HUES6 (cell line): Measurements from ENCODE around the gene SLC17A2.
"Not testable (repeated sequence)": the region's sequence is repeated elsewhere in the genome, so short reads cannot be mapped to it uniquely, and the experiment has no call there.

Experiments used
- H3K27ac ChIP-seq: 2 replicates; pipeline ENCODE4 v1.7.0; 2013; ENCODE audit warnings: low read depth, mild to moderate bottlenecking, low read length, inconsistent platforms
- H3K27me3 ChIP-seq: 2 replicates; pipeline ENCODE4 v1.6.1; 2013; ENCODE audit warnings: low read length; ENCODE audit not compliant: control insufficient read depth, insufficient read depth
- H3K36me3 ChIP-seq: 2 replicates; pipeline ENCODE4 v1.6.1; 2013; ENCODE audit warnings: low read length; ENCODE audit not compliant: control insufficient read depth, insufficient read depth
- H3K4me1 ChIP-seq: 2 replicates; pipeline ENCODE4 v1.6.1; 2013; ENCODE audit warnings: low read length; ENCODE audit not compliant: control insufficient read depth, insufficient read depth
- H3K4me3 ChIP-seq: 2 replicates; pipeline ENCODE4 v1.5.1; 2013; ENCODE audit warnings: low read depth, low read length
- H3K9ac ChIP-seq: one replicate; pipeline ENCODE4 v1.6.1; 2013; ENCODE audit warnings: mild to moderate bottlenecking, low read length
- H3K9me3 ChIP-seq: 2 replicates; pipeline ENCODE4 v1.6.1; 2013; ENCODE audit warnings: low read depth, low read length; ENCODE audit not compliant: control insufficient read depth, insufficient read depth

The SLC17A2 gene

DNA sequence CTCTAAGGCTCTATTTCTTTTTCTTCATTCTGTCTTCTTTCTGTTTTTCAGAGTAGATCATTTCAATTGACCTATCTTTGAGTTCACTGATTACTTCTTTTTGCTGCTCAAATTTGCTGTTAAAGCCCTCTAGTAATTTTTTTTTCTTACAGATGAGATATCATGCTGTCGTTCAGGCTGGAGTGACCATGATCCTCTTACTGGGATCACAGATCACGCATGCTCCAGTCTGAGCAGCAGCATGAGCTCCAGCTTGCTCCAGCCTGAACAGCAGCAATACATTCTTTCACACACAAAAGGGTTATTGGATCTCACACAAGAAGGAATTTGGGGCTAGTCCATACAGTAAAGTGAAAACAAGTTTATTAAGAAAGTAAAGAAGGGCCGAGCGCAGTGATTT is 19.8 kb upstream of the SLC17A2 start:
- Histone ChIP-seq H3K27ac (no peak overlapping the region), H3K36me3 (no peaks in the 10 kb centered on the region), H3K27me3 (no peaks in the 10 kb centered on the region), H3K9me3 (peaks cover 12% of the 10 kb centered on the region), H3K9ac (no peak overlapping the region), H3K4me3 (no peak overlapping the region), H3K4me1 (no peaks in the 10 kb centered on the region)

DNA sequence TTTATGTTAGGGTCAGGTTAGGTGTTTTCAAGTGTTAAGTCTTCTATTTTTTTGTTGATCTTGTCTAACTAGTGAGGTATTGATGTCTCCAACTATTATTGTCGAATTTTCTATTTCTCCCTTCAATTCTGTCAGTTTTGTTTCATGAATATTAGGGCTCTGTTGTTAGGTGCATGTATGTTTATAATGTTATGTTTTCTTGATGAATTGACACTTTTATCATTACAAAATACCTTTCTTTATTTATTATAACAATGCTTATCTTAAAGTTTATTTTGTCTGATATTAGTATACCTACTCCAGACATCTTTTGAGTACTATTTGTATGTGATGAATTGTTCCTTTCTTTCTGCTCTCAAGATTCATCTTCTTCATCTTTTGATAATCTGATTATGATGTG is 19.2 kb upstream of the SLC17A2 start:
- Histone ChIP-seq H3K27ac (no peak overlapping the region), H3K9ac (no peak overlapping the region), H3K9me3 (peaks cover 16% of the 10 kb centered on the region), H3K27me3 (no peaks in the 10 kb centered on the region), H3K36me3 (no peaks in the 10 kb centered on the region), H3K4me3 (no peak overlapping the region), H3K4me1 (no peaks in the 10 kb centered on the region)

- H3K36me3 ChIP-seq, H3K9ac ChIP-seq, H3K27ac ChIP-seq, H3K27me3 ChIP-seq, H3K4me1 ChIP-seq, H3K4me3 ChIP-seq: not testable (repeated sequence)
- peaks cover 16% of the 10 kb centered on the region for H3K9me3 ChIP-seq
These were observed 17.0 kb upstream of the SLC17A2 start for GRCh38 chr6:25947492-25947891.

DNA sequence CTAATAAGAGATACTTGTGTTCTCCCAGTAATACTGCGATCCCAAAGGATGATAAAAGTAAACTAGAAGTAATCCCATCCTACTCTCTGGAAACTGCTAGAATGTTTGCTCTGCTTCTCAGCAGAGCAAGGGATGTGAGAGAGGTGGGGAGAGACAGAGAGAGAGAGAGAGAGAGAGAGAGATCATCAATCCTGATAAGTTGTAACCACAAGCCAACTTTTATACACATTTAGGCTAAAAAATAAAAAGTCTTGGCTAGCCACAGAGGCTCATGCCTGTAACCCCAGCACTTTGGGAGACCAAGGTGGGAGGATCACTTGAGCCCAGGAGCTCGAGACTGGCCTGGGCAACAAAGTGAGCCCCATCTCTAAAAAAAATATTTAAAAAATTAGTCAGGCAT is 16.1 kb upstream of the SLC17A2 start:
- Histone ChIP-seq H3K9me3 (peaks cover 16% of the 10 kb centered on the region), H3K4me1 (no peaks in the 10 kb centered on the region), H3K4me3 (no peak overlapping the region), H3K27me3 (no peaks in the 10 kb centered on the region), H3K27ac (no peak overlapping the region), H3K36me3 (no peaks in the 10 kb centered on the region), H3K9ac (no peak overlapping the region)

DNA sequence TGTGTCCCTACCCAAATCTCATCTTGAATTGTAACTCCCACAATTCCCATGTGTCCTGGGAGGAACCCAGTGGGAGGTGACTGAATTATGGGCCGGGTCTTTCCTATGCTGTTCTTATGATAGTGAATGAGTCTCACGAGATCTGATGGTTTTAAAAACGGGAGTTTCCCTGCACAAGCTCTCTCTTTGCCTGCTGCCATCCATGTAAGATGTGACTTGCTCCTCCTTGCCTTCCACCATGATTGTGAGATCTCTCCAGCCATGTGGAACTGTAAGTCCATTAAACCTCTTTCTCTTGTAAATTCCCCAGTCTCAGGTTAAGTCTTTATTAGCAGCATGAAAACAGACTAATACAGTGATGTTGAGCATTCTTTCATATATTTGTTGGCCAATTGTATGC is 15.2 kb upstream of the SLC17A2 start:
- H3K27ac ChIP-seq, H3K27me3 ChIP-seq, H3K9ac ChIP-seq, H3K4me1 ChIP-seq, H3K4me3 ChIP-seq, H3K36me3 ChIP-seq: not testable (repeated sequence)
- peaks cover 16% of the 10 kb centered on the region for H3K9me3 ChIP-seq

DNA sequence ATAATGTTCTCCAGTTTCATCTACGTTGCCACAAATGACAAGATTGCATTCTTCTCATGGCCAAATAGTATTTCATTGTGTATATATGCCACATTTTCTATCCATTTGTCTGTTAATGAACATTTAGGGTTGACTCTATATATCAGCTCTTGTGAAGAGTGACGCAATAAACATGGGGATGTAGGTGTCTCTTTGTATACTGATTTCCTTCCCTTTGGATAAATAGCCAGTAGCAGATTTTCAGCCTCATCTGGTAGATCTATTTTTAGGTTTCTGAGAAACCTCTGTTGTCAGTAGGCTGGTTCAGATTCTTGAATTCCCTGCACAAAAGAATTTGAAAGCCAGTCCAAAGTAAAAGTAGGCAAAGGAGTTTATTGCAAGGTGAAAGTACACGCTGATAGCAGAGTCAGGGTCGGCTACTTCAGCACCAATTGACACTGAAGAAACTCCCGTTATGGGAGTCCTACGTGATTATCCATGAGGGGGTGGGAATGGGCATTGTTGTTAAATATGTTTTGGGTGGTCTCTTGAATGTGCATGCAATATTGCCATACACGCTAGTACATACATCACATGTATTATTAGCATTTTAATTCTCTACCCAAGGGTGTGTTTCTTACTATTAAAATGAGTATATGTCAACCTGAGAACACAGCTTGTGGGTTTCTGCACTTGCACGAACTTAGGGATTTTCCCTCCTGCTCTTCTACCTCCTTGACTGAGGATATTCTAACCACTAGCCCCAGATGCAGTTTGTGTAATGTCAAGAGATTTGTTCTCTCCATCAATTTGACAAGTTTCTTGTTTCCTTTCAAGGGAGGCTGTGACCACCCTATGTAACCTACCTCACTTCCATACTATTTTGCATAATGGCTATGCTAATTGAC is 14.4 kb upstream of the SLC17A2 start:
- H3K9me3 ChIP-seq = peaks cover 16% of the 10 kb centered on the region
- H3K36me3 ChIP-seq = no peaks in the 10 kb centered on the region
- H3K27me3 ChIP-seq = no peaks in the 10 kb centered on the region
- no peaks in the 10 kb centered on the region for H3K4me1 ChIP-seq
- no peak overlapping the region for H3K9ac ChIP-seq
- no peak overlapping the region for H3K4me3 ChIP-seq
- no peak overlapping the region for H3K27ac ChIP-seq

DNA sequence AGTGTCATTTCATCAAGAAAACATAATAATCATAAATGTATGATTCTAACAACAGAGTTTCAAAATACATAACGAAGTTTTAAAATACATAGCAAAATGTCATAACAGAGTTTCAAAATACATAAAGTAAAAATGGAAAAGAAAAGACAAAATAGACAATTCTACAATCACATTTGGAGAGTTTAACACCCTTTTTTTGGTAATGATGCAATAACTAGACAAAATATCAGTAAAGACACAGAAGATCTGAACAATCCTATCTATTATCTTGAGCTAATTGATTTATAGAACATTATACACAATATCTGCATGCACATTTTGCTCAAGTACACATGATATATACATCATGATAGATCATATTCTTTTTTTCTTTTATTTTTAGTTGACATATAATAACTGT is 13.4 kb upstream of the SLC17A2 start:
- Histone ChIP-seq H3K4me1 (no peaks in the 10 kb centered on the region), H3K4me3 (no peak overlapping the region), H3K36me3 (no peaks in the 10 kb centered on the region), H3K9ac (no peak overlapping the region), H3K27me3 (no peaks in the 10 kb centered on the region), H3K9me3 (peaks cover 16% of the 10 kb centered on the region), H3K27ac (no peak overlapping the region)

- Histone ChIP-seq H3K36me3 (no peaks in the 10 kb centered on the region), H3K4me3 (no peak overlapping the region), H3K27me3 (no peaks in the 10 kb centered on the region), H3K27ac (no peak overlapping the region), H3K9me3 (peaks cover 16% of the 10 kb centered on the region), H3K4me1 (no peaks in the 10 kb centered on the region), H3K9ac (no peak overlapping the region)
These were observed 12.2 kb upstream of the SLC17A2 start for GRCh38 chr6:25942561-25943147.

GRCh38 chr6:25939593-25939992 is 9.1 kb upstream of the SLC17A2 start:
- H3K36me3 ChIP-seq = no peaks in the 10 kb centered on the region
- H3K9ac ChIP-seq = no peak overlapping the region
- no peak overlapping the region for H3K4me3 ChIP-seq
- H3K4me1 ChIP-seq = no peaks in the 10 kb centered on the region
- no peak overlapping the region for H3K27ac ChIP-seq
- no peaks in the 10 kb centered on the region for H3K27me3 ChIP-seq
- no peaks in the 10 kb centered on the region; the same call in 1 of the 2 replicates for H3K9me3 ChIP-seq

- Histone ChIP-seq H3K4me3 (no peak overlapping the region), H3K9ac (no peak overlapping the region), H3K27me3 (no peaks in the 10 kb centered on the region), H3K9me3 (no peaks in the 10 kb centered on the region), H3K36me3 (no peaks in the 10 kb centered on the region), H3K27ac (no peak overlapping the region), H3K4me1 (no peaks in the 10 kb centered on the region)
These were observed 5.5 kb upstream of the SLC17A2 start for GRCh38 chr6:25935953-25936352.

DNA sequence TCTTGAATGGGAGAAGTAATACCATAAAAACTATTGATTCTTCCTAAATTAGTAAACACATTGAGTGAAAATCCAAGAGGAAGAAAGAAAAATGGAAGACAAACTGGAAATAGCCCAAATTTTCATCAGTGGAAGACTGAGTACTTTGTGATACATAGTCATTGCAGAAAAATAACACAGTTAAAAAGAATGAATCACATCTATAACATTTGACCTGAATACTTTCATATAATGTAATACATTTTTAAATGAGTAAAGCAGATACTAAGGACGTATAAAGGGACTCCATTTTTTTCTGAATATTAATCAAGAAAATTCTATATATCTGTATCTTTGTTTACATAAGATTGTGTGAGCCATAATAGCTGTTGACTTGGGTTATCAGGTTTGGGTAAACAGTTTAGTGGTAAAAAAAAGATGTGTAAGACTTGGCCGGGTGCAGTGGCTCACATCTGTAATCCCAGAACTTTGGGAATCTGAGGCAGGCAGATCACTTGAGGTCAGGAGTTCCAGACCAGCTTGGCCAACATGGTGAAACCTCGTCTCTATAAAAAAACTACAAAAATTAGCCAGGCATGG is 4.3 kb upstream of the SLC17A2 start:
- no peak overlapping the region for H3K9ac ChIP-seq
- no peaks in the 10 kb centered on the region for H3K36me3 ChIP-seq
- H3K27me3 ChIP-seq = no peaks in the 10 kb centered on the region
- H3K4me3 ChIP-seq = no peak overlapping the region
- H3K4me1 ChIP-seq = no peaks in the 10 kb centered on the region
- H3K9me3 ChIP-seq = no peaks in the 10 kb centered on the region
- H3K27ac ChIP-seq = no peak overlapping the region
